ENCODE results near the gene TLR6.
"Not testable (repeated sequence)": the region's sequence is repeated elsewhere in the genome, so short reads cannot be mapped to it uniquely, and the experiment has no call there.

TLR6 gene

GRCh38 chr4:38829237-38829636 is 27.4 kb downstream of the TLR6 start:
- in situ Hi-C loops (cut with MboI; ENCODE audit: low sequenced_read_pairs): no loop called here

DNA sequence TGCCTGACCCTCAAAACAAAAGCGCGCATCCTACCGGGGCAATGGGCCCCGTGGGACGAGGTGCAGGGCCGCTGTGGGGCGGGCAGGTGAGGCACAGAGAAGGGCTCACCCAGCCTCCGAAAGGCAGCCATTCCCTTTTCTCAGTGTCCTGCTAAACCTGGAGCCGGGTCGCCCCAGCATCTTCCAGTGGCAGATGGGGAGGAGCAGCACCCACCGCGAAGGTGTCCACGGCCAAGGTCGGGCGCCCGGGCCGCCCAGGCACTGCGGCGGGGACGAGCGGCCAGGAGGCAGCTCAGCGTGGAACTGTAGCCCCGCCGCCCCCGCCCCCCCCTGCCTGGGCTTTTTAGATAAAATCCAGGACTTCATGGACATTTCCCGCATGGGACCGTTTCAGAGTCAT is 32.9 kb downstream of the TLR6 start:
- in situ Hi-C loops (cut with MboI; ENCODE audit: low sequenced_read_pairs): no loop called here

DNA sequence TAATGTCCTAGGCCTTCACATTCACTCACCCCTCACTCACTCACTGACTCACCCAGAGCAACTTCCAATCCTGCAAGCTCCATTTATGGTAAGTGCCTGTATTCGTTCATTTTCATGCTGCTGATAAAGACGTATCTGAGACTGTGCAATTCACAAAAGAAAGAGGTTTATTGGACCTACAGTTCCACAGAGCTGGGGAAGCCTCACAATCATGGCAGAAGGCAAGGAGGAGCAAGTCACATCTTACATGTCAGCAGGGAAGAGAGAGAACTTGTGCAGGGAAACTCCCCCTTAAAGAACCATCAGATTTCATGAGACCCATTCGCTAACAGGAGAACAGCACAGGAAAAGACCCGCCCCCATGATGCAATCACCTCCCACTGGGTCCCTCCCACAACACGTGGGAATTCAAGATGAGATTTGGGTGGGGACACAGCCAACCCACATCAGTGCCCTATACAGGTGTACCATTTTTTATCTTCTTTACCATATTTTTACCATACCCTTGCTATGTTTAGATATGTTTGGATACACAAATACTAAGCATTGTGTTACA is 33.8 kb downstream of the TLR6 start:
- in situ Hi-C loops (cut with MboI; ENCODE audit: low sequenced_read_pairs): no loop called here

GRCh38 chr4:38821739-38822138 is 34.9 kb downstream of the TLR6 start:
- in situ Hi-C loops (cut with MboI; ENCODE audit: low sequenced_read_pairs): no loop called here

GRCh38 chr4:38820329-38821061 is 36.1 kb downstream of the TLR6 start:
- in situ Hi-C loops (cut with MboI; ENCODE audit: low sequenced_read_pairs): no loop called here

GRCh38 chr4:38819569-38819968 is 37.0 kb downstream of the TLR6 start:
- in situ Hi-C loops (cut with MboI; ENCODE audit: low sequenced_read_pairs): no loop called here

- in situ Hi-C loops (cut with MboI; ENCODE audit: low sequenced_read_pairs): no loop called here
Observed at GRCh38 chr4:38818441-38818976, 38.1 kb downstream of the TLR6 start.

GRCh38 chr4:38815885-38816782 is 40.5 kb downstream of the TLR6 start:
- in situ Hi-C loops (cut with MboI; ENCODE audit: low sequenced_read_pairs): no loop called here

GRCh38 chr4:38814386-38814785 is 42.2 kb downstream of the TLR6 start:
- in situ Hi-C loops (cut with MboI; ENCODE audit: low sequenced_read_pairs): no loop called here

DNA sequence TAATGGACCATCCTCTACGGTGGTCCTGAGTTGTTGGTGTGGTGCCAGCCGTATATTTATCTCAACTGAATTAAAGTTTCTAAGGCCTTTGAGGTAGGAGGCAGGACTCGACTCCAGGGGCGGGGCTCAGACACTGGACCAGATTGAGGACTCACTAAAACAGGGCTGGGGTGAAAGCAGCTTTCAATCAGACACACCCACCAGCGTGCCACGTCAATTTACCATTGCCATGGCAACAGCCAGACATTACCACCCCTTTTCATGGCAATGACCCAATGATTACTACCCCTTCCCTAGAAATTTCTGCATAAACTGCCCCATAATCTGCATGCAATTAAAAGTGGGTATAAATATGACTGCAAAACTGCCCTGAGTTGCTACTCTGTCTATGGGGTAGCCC is 45.3 kb downstream of the TLR6 start:
- in situ Hi-C loops (cut with MboI; ENCODE audit: low sequenced_read_pairs): no loop called here

DNA sequence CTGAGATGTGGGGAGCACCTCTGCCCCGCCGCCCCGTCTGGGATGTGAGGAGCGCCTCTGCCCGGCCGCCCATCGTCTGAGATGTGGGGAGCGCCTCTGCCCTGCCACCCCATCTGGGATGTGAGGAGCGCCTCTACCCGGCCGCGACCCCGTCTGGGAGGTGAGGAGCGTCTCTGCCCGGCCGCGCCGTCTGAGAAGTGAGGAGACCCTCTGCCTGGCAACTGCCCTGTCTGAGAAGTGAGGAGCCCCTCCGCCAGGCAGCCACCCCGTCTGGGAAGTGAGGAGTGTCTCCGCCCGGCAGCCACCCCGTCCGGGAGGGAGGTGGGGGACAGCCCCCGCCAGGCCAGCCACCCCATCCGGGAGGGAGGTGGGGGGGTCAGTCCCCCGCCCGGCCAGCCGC is 49.2 kb downstream of the TLR6 start:
- in situ Hi-C loops (cut with MboI; ENCODE audit: low sequenced_read_pairs): not testable (repeated sequence)

DNA sequence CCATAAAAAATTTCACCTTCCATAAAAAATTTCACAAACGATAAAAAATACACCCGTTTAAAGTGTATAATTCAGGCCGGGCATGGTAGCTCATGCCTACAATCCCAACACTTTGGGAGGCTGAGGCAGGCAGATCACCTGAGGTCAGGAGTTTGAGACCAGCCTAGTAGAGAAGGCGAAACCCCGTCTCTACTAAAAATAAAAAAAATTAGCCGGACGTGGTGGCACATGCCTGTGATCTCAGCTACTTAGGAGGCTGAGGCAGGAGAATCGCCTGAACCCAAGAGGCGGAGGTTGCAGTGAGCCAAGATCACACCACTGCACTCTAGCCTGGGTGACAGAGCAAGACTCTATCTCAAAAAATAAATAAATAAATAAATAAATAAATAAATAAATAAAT is 50.4 kb downstream of the TLR6 start:
- in situ Hi-C loops (cut with MboI; ENCODE audit: low sequenced_read_pairs): not testable (repeated sequence)

GRCh38 chr4:38805530-38806145 is 51.0 kb downstream of the TLR6 start:
- in situ Hi-C loops (cut with MboI; ENCODE audit: low sequenced_read_pairs): no loop called here

GRCh38 chr4:38804654-38805295 is 51.8 kb downstream of the TLR6 start, which contains the start of gene TLR1:
TLR1 (minus strand) TSS chr4:38804791; CDS start chr4:38798831, 5,960 bp downstream.
- in situ Hi-C loops (cut with MboI; ENCODE audit: low sequenced_read_pairs): no loop called here

- in situ Hi-C loops (cut with MboI; ENCODE audit: low sequenced_read_pairs): no loop called here
Observed at GRCh38 chr4:38803833-38804653, 52.6 kb downstream of the TLR6 start.

DNA sequence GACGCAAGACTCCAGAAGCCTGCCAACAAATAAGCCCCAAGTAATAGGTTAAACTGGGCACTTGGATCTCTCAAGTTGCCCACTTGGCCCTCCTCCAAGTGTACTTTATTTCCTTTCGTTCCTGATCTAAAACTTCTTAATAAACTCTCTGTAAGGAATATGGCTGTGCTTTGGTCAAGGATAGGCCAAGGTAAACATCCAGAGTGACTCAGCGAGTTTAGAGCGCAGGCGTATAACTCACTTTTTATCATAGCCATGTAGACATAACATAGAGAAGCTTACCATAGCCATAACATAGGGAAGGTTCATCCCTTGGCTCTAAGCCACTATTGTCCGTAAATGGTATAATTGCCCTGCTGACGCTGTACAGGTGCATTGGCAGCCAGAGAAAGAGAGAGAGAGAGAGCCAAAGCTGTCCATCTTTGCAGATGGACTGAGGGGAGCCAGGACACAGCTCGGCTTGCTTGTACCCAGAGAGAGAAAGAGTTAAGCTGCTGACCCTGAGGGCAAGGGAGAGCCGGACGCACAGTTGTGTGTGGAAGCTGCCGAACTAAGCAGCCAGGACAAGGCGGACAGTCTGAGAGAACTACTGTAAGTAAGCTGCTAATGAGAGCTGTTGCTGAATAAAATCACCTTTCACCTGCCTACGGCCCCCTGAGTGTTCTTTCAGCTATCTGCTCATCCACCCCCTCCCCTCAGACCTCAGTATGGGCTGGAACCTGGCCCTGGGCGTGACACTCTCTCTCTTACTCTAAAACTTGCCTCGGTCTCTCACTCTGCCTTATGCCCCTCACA is 53.9 kb downstream of the TLR6 start:
- in situ Hi-C loops (cut with MboI; ENCODE audit: low sequenced_read_pairs): no loop called here

GRCh38 chr4:38800961-38801450 is 55.6 kb downstream of the TLR6 start:
- in situ Hi-C loops (cut with MboI; ENCODE audit: low sequenced_read_pairs): no loop called here

- in situ Hi-C loops (cut with MboI; ENCODE audit: low sequenced_read_pairs): no loop called here
Observed at GRCh38 chr4:38800366-38800765, 56.3 kb downstream of the TLR6 start.

GRCh38 chr4:38795087-38795486 is 61.5 kb downstream of the TLR6 start:
- in situ Hi-C loops (cut with MboI; ENCODE audit: low sequenced_read_pairs): no loop called here
